Melanocyte of skin (primary cell): ENCODE measurements around the gene LRRC17. TPM values are rescaled to one million over a fixed set of nuclear protein-coding genes. Genes with fewer than 3 reads are reported as not detected.

Experiments used
- total RNA-seq, 2 donors: library from RNA; depleted of rRNA; stranded (reverse); fragments of >200 nt; gene quantifications; 2 replicates each; pipeline ENCODE4 v1.2.3, GENCODE V29; 2012

LRRC17 gene, protein sequence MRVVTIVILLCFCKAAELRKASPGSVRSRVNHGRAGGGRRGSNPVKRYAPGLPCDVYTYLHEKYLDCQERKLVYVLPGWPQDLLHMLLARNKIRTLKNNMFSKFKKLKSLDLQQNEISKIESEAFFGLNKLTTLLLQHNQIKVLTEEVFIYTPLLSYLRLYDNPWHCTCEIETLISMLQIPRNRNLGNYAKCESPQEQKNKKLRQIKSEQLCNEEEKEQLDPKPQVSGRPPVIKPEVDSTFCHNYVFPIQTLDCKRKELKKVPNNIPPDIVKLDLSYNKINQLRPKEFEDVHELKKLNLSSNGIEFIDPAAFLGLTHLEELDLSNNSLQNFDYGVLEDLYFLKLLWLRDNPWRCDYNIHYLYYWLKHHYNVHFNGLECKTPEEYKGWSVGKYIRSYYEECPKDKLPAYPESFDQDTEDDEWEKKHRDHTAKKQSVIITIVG
- total RNA-seq: not detected

DNA sequence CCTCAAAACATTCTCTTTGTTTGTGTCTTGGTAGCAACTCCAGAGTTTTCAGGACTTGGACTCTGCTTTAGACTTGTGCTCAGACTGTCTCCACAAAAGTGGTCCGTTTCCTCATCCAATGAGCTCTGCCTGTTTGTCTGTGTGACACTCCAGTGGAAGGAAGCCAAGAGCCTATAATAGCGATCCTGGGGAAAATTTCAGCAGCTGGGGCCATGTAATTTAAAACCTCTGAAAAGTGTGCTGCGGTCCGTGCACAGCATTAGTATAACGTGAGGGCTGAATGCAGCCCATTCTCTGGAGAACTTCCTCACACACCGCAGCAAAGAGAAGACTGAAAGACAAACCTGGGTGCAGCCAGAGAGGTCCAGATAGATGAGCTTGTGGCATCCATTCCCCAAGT, at the start of gene LRRC17:
LRRC17 (plus strand) TSS at position 259 of the 400 bp plus-strand sequence. CDS start 20,914 bp downstream, outside the sequence.

Other genes starting within 250 kb of the LRRC17 start
- gene POLR2J2, start 241.3 kb upstream of the LRRC17 start, total RNA-seq: 1 to 10 TPM; 3.0 to 4.5 TPM
- 1 to 10 TPM; 6.9 to 7.7 TPM for gene FAM185A, start 164.0 kb upstream of the LRRC17 start, total RNA-seq
- gene FBXL13, start 161.8 kb downstream of the LRRC17 start, total RNA-seq: 1 to 10 TPM in 1 of 2 donors, under 1 TPM in 1; 1.00 to 1.4 TPM
- gene ARMC10, start 162.1 kb downstream of the LRRC17 start, total RNA-seq: 10 to 100 TPM; 18.9 to 34.3 TPM
- 10 to 100 TPM; 19.3 to 28.2 TPM for gene NAPEPLD, start 236.1 kb downstream of the LRRC17 start, total RNA-seq